GM18867 (cell line): ENCODE data around the gene KLHL29.
"Not testable (repeated sequence)": the region's sequence is repeated elsewhere in the genome, so short reads cannot be mapped to it uniquely, and the experiment has no call there.

Source experiments
- ATAC-seq: cut with Tn5 transposase; IDR thresholded peaks from one replicate; pipeline ENCODE4 v1.9.1; 2021; ENCODE audit warnings: mild to moderate bottlenecking, moderate library complexity; ENCODE audit not compliant: unreplicated experiment

KLHL29 gene

GRCh38 chr2:23698721-23699579 is 314.0 kb downstream of the KLHL29 start:
- no peak for ATAC-seq

- no peak for ATAC-seq
Measured at GRCh38 chr2:23699580-23699925, 314.6 kb downstream of the KLHL29 start.

- ATAC-seq: no peak
Measured at GRCh38 chr2:23700627-23701026, 315.6 kb downstream of the KLHL29 start.

- ATAC-seq: no peak
Measured at GRCh38 chr2:23703037-23703582, 318.1 kb downstream of the KLHL29 start.

- ATAC-seq: no peak
Measured at GRCh38 chr2:23703583-23704385, 318.8 kb downstream of the KLHL29 start.

- no peak for ATAC-seq
Measured at GRCh38 chr2:23705771-23706612, 321.0 kb downstream of the KLHL29 start.

- ATAC-seq: no peak
Measured at GRCh38 chr2:23706613-23707078, 321.7 kb downstream of the KLHL29 start.

GRCh38 chr2:23707096-23707495 is 322.1 kb downstream of the KLHL29 start:
- ATAC-seq: no peak

- ATAC-seq: no peak
Measured at GRCh38 chr2:23708771-23709170, 323.8 kb downstream of the KLHL29 start.

GRCh38 chr2:23709311-23709710 is 324.3 kb downstream of the KLHL29 start:
- no peak for ATAC-seq

- no peak for ATAC-seq
Measured at GRCh38 chr2:23711979-23712755, 327.2 kb downstream of the KLHL29 start.

- ATAC-seq: no peak
Measured at GRCh38 chr2:23712756-23713151, 327.8 kb downstream of the KLHL29 start.

- no peak for ATAC-seq
Measured at GRCh38 chr2:23713351-23713750, 328.4 kb downstream of the KLHL29 start.

GRCh38 chr2:23718931-23719700 is 334.1 kb downstream of the KLHL29 start:
- no peak for ATAC-seq

GRCh38 chr2:23719716-23720115 is 334.7 kb downstream of the KLHL29 start:
- ATAC-seq: no peak

- ATAC-seq: no peak
Measured at GRCh38 chr2:23720705-23721453, 335.9 kb downstream of the KLHL29 start.

GRCh38 chr2:23721454-23721826 is 336.5 kb downstream of the KLHL29 start:
- no peak for ATAC-seq

GRCh38 chr2:23722255-23722654 is 337.3 kb downstream of the KLHL29 start:
- no peak for ATAC-seq

GRCh38 chr2:23723029-23723428 is 338.1 kb downstream of the KLHL29 start:
- not testable (repeated sequence) for ATAC-seq
